Measurements from ENCODE around the gene PAX7. TPM values are rescaled to one million over a fixed set of nuclear protein-coding genes. Genes with fewer than 3 reads are reported as not detected.
A peak's percentile ranks its signal among the peaks of the same experiment; 100 is the strongest.

PAX7 gene
- total RNA-seq, 1 donor from 2014 or later = 1.4 TPM

DNA sequence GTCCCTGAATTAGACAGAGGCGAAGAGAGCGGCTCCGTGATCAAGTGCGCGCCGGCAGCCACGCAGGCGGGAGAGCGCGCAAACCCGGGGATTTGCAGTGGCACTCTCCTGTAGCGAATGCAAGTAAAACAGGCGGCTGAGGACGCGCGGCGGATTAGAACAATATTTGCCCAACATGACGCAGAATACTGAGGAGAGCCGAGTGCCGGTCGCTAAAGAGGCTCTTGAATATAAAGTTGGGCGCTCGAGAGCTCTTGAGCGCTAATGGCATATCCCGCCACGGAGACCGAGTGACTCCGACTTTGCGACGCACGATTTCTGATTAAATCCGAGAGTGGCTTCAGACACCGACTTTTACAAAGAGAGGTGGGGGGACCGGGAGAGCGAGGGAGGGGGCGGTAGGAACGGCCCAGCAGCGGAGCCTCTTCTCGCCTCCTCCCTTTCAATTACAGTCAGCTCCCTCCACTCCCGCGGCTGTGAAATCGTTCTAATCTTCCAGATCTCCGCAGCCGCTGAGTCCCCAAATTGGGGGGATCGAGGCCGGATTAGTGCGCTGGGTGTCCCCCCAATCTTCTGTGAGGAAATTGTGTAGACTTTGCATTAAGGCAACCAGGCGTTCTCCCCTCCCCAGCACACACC lies 2.3 kb downstream of the PAX7 start:
- peak overlapping the region; percentile 17 for H3K4me3 Mint-ChIP-seq (ENCODE audit: unreplicated experiment)
- peaks cover 9% of the 10 kb centered on the region for H3K36me3 Mint-ChIP-seq (ENCODE audit: low read depth, unreplicated experiment)
- peak; percentile 29 for DNase-seq (ENCODE audit: low spot score)

GRCh38 chr1:18633422-18634155 lies 2.9 kb downstream of the PAX7 start:
- TF ChIP-seq, protein P1, sequence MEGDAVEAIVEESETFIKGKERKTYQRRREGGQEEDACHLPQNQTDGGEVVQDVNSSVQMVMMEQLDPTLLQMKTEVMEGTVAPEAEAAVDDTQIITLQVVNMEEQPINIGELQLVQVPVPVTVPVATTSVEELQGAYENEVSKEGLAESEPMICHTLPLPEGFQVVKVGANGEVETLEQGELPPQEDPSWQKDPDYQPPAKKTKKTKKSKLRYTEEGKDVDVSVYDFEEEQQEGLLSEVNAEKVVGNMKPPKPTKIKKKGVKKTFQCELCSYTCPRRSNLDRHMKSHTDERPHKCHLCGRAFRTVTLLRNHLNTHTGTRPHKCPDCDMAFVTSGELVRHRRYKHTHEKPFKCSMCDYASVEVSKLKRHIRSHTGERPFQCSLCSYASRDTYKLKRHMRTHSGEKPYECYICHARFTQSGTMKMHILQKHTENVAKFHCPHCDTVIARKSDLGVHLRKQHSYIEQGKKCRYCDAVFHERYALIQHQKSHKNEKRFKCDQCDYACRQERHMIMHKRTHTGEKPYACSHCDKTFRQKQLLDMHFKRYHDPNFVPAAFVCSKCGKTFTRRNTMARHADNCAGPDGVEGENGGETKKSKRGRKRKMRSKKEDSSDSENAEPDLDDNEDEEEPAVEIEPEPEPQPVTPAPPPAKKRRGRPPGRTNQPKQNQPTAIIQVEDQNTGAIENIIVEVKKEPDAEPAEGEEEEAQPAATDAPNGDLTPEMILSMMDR (IDR thresholded peaks at IDR 0.05; ENCODE audit: unreplicated experiment) = no peak
- Mint-ChIP-seq H3K27ac (ENCODE audit: unreplicated experiment) (peak overlapping the region; percentile 17), H3K4me1 (ENCODE audit: unreplicated experiment) (peaks cover 52% of the 10 kb centered on the region), H3K9me3 (ENCODE audit: unreplicated experiment) (no peaks in the 10 kb centered on the region), H3K36me3 (ENCODE audit: low read depth, unreplicated experiment) (peaks cover 9% of the 10 kb centered on the region), H3K4me3 (ENCODE audit: unreplicated experiment) (peak overlapping the region; percentile 17), H3K27me3 (ENCODE audit: unreplicated experiment) (peaks cover 43% of the 10 kb centered on the region)
- no peak for DNase-seq (ENCODE audit: low spot score)

More for the DNA sequence above, 2.3 kb downstream of the PAX7 start:
- TF ChIP-seq, protein P1 (IDR thresholded peaks at IDR 0.05; ENCODE audit: unreplicated experiment) = no peak
- H3K27ac Mint-ChIP-seq (ENCODE audit: unreplicated experiment) = no peak overlapping the region
- H3K27me3 Mint-ChIP-seq (ENCODE audit: unreplicated experiment) = peaks cover 43% of the 10 kb centered on the region
- no peaks in the 10 kb centered on the region for H3K9me3 Mint-ChIP-seq (ENCODE audit: unreplicated experiment)
- H3K4me1 Mint-ChIP-seq (ENCODE audit: unreplicated experiment) = peaks cover 45% of the 10 kb centered on the region

- H3K27ac Mint-ChIP-seq (ENCODE audit: unreplicated experiment) = no peak overlapping the region
- H3K4me3 Mint-ChIP-seq (ENCODE audit: unreplicated experiment) = no peak overlapping the region
- H3K9me3 Mint-ChIP-seq (ENCODE audit: unreplicated experiment) = no peaks in the 10 kb centered on the region
- TF ChIP-seq, protein P1 (IDR thresholded peaks at IDR 0.05; ENCODE audit: unreplicated experiment) = no peak
- H3K4me1 Mint-ChIP-seq (ENCODE audit: unreplicated experiment) = peaks cover 57% of the 10 kb centered on the region
- peaks cover 44% of the 10 kb centered on the region for H3K27me3 Mint-ChIP-seq (ENCODE audit: unreplicated experiment)
- DNase-seq (ENCODE audit: low spot score) = no peak
- peaks cover 9% of the 10 kb centered on the region for H3K36me3 Mint-ChIP-seq (ENCODE audit: low read depth, unreplicated experiment)
Observed at GRCh38 chr1:18634276-18634675, 3.6 kb downstream of the PAX7 start.

GRCh38 chr1:18635070-18635577 lies 4.5 kb downstream of the PAX7 start:
- peaks cover 9% of the 10 kb centered on the region for H3K36me3 Mint-ChIP-seq (ENCODE audit: low read depth, unreplicated experiment)
- no peak for DNase-seq (ENCODE audit: low spot score)
- peaks cover 50% of the 10 kb centered on the region for H3K27me3 Mint-ChIP-seq (ENCODE audit: unreplicated experiment)
- H3K4me3 Mint-ChIP-seq (ENCODE audit: unreplicated experiment) = no peak overlapping the region
- no peak overlapping the region for H3K27ac Mint-ChIP-seq (ENCODE audit: unreplicated experiment)
- TF ChIP-seq, protein P1 (IDR thresholded peaks at IDR 0.05; ENCODE audit: unreplicated experiment) = no peak
- no peaks in the 10 kb centered on the region for H3K9me3 Mint-ChIP-seq (ENCODE audit: unreplicated experiment)
- peaks cover 64% of the 10 kb centered on the region for H3K4me1 Mint-ChIP-seq (ENCODE audit: unreplicated experiment)
